ENCODE results near the gene KREMEN1. TPM values are rescaled to one million over a fixed set of nuclear protein-coding genes. Genes with fewer than 3 reads are reported as not detected.

The KREMEN1 gene
- total and polyA plus RNA-seq, 9 of the 15 experiments (the other 6 are each of a cell fraction or from before 2014, with no cell fraction given): 0.69 to 11.5 (median 4.3) TPM

- TF ChIP-seq ZNF518B (CRISPR knock-in tag; IDR thresholded peaks at IDR 0.05): no peak
- TF ChIP-seq ZZZ3 (IDR thresholded peaks at IDR 0.05): no peak
- peak; percentile 70; the same call in 1 of the 2 replicates for TF ChIP-seq TSHZ1 (CRISPR knock-in tag; IDR thresholded peaks at IDR 0.05)
- peak; percentile 81 for TF ChIP-seq PKNOX1 (IDR thresholded peaks at IDR 0.05)
- TF ChIP-seq ZBTB34 (CRISPR knock-in tag; IDR thresholded peaks at IDR 0.05): 0 out of 2 replicates have a peak, but pooled peaks have one; percentile 39
- TF ChIP-seq ZNF239 (CRISPR knock-in tag; IDR thresholded peaks at IDR 0.05): peak; percentile 83
- peak; percentile 34; the same call in 1 of the 2 replicates for TF ChIP-seq EP400 (IDR thresholded peaks at IDR 0.05)
Observed at GRCh38 chr22:29152954-29153719, 80.3 kb downstream of the KREMEN1 start (continued).
